Measurements from ENCODE around the gene PTGDS.
A peak's percentile ranks its signal among the peaks of the same experiment; 100 is the strongest.

Gene PTGDS

DNA sequence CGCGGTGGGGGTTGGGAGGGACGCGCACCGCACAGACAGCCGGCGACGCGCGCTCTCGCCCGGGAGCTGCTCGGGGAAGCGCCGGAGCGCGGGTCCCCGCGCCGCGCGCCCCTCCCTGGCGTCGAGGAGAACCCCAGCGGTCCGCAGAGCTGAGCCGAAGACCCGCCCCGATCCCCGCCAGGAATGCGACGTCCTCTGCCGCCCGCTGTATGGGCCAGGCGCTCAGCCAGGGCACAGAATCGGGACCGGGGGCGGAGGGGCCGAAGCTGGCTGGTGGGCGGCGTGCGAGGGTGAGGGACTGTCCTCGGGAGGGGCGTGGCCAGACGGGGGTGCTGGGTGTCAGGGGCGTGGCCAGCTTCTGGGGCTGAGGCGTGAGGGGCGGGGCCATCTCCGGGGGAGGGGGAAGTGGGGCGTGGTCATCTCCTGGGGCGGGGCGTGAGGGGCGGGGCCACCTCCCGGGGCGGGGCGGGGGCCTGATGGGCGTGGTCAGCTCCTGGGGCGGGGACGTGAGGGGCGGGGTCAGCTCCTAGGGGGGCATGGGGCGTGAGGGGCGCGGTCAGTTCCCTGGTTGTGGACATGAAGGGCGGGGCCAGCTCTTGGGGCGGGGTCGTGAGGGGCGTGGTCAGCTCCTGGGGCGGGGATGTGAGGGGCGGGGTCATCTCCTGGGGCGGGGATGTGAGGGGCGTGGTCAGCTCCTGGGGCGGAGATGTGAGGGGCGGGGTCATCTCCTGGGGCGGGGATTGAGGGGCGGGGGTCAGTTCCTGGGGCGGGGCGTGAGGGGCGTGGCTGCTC lies 965 bp downstream of the PTGDS start:
- peak; percentile 41 for ATAC-seq
- TF ChIP-seq TSHZ2 (CRISPR knock-in tag; IDR thresholded peaks at IDR 0.05) (0 out of 2 replicates have a peak, but pooled peaks have one; percentile 30), ZNF70 (CRISPR knock-in tag; IDR thresholded peaks at IDR 0.05) (no peak)

- no peak for ATAC-seq
- TF ChIP-seq ZFP30 (CRISPR knock-in tag; IDR thresholded peaks at IDR 0.05) (no peak), GLIS3 (CRISPR knock-in tag; IDR thresholded peaks at IDR 0.05) (no peak), ZC3H10 (CRISPR knock-in tag; IDR thresholded peaks at IDR 0.05) (no peak), ZNF565 (CRISPR knock-in tag; conservative IDR thresholded peaks at IDR 0.05; ENCODE audit: low read depth) (no peak), SNAI2 (CRISPR knock-in tag; IDR thresholded peaks at IDR 0.05) (no peak), PPARA (CRISPR knock-in tag; IDR thresholded peaks at IDR 0.05; ENCODE audit: borderline replicate concordance) (no peak), TOX (CRISPR knock-in tag; IDR thresholded peaks at IDR 0.05; ENCODE audit: borderline replicate concordance) (no peak), BACH2 (CRISPR knock-in tag; IDR thresholded peaks at IDR 0.05; ENCODE audit: borderline replicate concordance) (no peak)
- TF ChIP-seq, protein P1, sequence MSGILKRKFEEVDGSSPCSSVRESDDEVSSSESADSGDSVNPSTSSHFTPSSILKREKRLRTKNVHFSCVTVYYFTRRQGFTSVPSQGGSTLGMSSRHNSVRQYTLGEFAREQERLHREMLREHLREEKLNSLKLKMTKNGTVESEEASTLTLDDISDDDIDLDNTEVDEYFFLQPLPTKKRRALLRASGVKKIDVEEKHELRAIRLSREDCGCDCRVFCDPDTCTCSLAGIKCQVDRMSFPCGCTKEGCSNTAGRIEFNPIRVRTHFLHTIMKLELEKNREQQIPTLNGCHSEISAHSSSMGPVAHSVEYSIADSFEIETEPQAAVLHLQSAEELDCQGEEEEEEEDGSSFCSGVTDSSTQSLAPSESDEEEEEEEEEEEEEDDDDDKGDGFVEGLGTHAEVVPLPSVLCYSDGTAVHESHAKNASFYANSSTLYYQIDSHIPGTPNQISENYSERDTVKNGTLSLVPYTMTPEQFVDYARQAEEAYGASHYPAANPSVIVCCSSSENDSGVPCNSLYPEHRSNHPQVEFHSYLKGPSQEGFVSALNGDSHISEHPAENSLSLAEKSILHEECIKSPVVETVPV (CRISPR knock-in tag; IDR thresholded peaks at IDR 0.05) = no peak
These were observed 1.7 kb downstream of the PTGDS start for GRCh38 chr9:136978865-136979544.

DNA sequence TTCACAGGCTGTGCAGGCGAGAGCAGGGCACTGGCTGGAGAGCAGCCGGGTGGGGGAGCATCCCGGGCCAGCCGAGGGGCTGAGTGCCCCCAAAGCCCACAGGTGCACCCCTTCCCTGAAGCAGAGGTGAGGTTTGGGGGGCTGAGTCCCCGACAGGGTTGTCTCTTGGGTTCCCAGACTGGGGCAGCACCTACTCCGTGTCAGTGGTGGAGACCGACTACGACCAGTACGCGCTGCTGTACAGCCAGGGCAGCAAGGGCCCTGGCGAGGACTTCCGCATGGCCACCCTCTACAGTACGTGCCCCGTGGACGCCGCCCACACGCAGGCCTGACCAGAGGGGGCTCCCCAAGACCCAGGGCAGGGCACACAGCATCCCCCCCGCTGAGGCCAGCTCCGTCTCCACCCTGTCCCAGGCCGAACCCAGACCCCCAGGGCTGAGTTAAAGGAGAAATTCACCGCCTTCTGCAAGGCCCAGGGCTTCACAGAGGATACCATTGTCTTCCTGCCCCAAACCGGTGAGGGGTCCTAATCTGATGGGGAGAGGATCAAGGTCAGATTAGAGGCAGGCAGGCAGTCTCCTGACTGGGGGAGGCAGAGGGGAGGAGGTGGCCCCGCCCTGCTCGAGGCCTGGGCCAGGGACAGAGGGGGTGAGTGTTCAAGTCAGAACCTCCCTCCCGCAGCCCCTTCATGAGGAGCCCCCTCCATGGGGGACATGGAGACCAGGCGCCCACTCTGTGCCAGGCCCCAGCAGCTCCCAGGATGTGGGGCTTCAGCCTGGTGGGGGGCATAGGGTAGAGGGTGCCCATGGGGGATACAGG lies 2.7 kb downstream of the PTGDS start:
- no peak for ATAC-seq
- TF ChIP-seq GLIS3 (CRISPR knock-in tag; IDR thresholded peaks at IDR 0.05) (no peak), TSHZ2 (CRISPR knock-in tag; IDR thresholded peaks at IDR 0.05) (no peak), RARB (CRISPR knock-in tag; IDR thresholded peaks at IDR 0.05) (no peak), TOX (CRISPR knock-in tag; IDR thresholded peaks at IDR 0.05; ENCODE audit: borderline replicate concordance) (no peak), ZC3H10 (CRISPR knock-in tag; IDR thresholded peaks at IDR 0.05) (no peak), ZNF70 (CRISPR knock-in tag; IDR thresholded peaks at IDR 0.05) (no peak), PPARA (CRISPR knock-in tag; IDR thresholded peaks at IDR 0.05; ENCODE audit: borderline replicate concordance) (no peak), CREB5 (CRISPR knock-in tag; IDR thresholded peaks at IDR 0.05; ENCODE audit: low read depth) (no peak), ZNF8 (CRISPR knock-in tag; IDR thresholded peaks at IDR 0.05) (no peak), CSDC2 (CRISPR knock-in tag; IDR thresholded peaks at IDR 0.05) (no peak), ZFP3 (CRISPR knock-in tag; IDR thresholded peaks at IDR 0.05) (no peak), ZFP30 (CRISPR knock-in tag; IDR thresholded peaks at IDR 0.05) (no peak), ZNF565 (CRISPR knock-in tag; conservative IDR thresholded peaks at IDR 0.05; ENCODE audit: low read depth) (no peak), ESRRG (CRISPR knock-in tag; IDR thresholded peaks at IDR 0.05) (no peak), ISL1 (CRISPR knock-in tag; IDR thresholded peaks at IDR 0.05) (no peak)
- TF ChIP-seq, protein P1 (CRISPR knock-in tag; IDR thresholded peaks at IDR 0.05) = no peak
- TF ChIP-seq, protein P2, sequence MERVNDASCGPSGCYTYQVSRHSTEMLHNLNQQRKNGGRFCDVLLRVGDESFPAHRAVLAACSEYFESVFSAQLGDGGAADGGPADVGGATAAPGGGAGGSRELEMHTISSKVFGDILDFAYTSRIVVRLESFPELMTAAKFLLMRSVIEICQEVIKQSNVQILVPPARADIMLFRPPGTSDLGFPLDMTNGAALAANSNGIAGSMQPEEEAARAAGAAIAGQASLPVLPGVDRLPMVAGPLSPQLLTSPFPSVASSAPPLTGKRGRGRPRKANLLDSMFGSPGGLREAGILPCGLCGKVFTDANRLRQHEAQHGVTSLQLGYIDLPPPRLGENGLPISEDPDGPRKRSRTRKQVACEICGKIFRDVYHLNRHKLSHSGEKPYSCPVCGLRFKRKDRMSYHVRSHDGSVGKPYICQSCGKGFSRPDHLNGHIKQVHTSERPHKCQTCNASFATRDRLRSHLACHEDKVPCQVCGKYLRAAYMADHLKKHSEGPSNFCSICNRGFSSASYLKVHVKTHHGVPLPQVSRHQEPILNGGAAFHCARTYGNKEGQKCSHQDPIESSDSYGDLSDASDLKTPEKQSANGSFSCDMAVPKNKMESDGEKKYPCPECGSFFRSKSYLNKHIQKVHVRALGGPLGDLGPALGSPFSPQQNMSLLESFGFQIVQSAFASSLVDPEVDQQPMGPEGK (CRISPR knock-in tag; IDR thresholded peaks at IDR 0.05; ENCODE audit: borderline replicate concordance) = no peak

All from SK-N-SH treated with all-trans-retinoic acid at 6 μM for 48 hours (cell line).